Cardiac septum (tissue), 1 donor: Measurements from ENCODE around the gene KCNT1. TPM values are rescaled to one million over a fixed set of nuclear protein-coding genes. Genes with fewer than 3 reads are reported as not detected.

ENCODE experiments used
- DNase-seq: peaks from one replicate; pipeline ENCODE4 v3.0.0-alpha.2; 2020; ENCODE audit warnings: low spot score
- intact Hi-C: fragments of 100-400 bp; cut with DNase I; formaldehyde crosslinking; loops from one replicate; pipeline ENCODE4 v1.14.0; 2022
- total RNA-seq: library from RNA; stranded (reverse); fragmentation: NEBNext Ultra II Directional; extraction: Animal tissue kit (Norgen Biotek cat#: 25700); gene quantifications from one replicate; pipeline ENCODE4 v1.2.1, GENCODE V29; 2021
- donor health status: DM: no; HTN: no; CAD: no.

Gene KCNT1
- total RNA-seq, 1 donor from 2014 or later = 1.2 TPM

DNA sequence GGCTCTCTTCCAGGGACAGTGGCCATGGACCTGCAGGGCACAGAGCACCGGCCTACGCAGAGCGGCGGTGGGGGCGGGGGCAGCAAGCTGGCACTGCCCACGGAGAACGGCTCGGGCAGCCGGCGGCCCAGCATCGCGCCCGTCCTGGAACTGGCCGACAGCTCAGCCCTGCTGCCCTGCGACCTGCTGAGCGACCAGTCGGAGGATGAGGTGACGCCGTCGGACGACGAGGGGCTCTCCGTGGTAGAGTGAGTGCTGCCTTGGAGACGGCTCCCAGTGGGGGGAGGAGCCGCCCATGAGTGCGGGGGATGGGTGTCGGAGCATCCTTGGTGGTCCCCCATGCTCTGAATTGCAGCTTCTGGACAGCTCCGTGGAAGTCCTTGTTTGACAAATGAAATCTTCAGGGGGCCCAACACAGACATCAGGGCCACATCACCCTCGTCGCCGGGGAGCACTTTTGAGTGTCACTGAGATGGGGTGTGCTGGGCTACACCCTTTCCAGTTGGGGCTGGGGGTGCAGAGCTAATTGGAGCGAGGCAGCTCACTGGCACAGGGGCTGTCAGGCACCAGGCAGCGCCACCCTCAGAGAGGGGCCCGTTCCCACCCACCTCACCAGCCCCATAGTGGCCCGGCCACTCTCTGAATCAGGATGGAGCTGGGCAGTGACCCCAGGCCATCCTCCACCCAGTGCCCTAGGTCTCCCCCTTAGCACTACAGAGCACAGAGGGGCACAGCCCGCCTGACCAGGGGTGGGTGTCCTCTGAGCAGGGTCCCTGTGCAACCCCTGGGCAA lies 70.9 kb downstream of the KCNT1 start:
- intact Hi-C loops = no loop called here

GRCh38 chr9:135773530-135774238 lies 71.7 kb downstream of the KCNT1 start:
- intact Hi-C loops = no loop called here
- DNase-seq = no peak

More for the DNA sequence above, 70.9 kb downstream of the KCNT1 start:
- no peak for DNase-seq

- intact Hi-C loops = no loop called here
Measured at GRCh38 chr9:135774239-135774747, 72.3 kb downstream of the KCNT1 start.

GRCh38 chr9:135774794-135775525 lies 73.0 kb downstream of the KCNT1 start:
- DNase-seq = no peak
- intact Hi-C loops = no loop called here

More at GRCh38 chr9:135774239-135774747, 72.3 kb downstream of the KCNT1 start:
- DNase-seq = no peak

DNA sequence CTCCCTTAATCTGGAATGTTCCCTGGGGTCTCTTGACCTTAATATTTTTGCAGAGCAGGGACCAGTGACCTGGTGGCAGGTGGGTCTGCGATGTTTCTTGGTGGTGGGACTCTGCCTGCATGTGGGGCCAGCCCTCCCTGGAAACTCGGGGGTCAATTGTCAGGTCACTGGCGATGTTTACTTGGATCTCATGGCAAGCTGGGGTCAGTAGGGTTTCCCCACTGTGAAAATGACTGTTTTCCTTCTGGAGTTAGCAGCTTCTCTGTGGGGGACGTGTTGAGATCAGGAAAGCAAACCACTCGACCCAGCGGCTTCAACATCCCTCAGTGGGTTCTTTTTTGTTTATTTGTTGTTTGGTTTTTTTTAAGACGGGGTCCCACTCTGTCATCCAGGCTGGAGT lies 73.9 kb downstream of the KCNT1 start:
- no peak for DNase-seq
- intact Hi-C loops = no loop called here

DNA sequence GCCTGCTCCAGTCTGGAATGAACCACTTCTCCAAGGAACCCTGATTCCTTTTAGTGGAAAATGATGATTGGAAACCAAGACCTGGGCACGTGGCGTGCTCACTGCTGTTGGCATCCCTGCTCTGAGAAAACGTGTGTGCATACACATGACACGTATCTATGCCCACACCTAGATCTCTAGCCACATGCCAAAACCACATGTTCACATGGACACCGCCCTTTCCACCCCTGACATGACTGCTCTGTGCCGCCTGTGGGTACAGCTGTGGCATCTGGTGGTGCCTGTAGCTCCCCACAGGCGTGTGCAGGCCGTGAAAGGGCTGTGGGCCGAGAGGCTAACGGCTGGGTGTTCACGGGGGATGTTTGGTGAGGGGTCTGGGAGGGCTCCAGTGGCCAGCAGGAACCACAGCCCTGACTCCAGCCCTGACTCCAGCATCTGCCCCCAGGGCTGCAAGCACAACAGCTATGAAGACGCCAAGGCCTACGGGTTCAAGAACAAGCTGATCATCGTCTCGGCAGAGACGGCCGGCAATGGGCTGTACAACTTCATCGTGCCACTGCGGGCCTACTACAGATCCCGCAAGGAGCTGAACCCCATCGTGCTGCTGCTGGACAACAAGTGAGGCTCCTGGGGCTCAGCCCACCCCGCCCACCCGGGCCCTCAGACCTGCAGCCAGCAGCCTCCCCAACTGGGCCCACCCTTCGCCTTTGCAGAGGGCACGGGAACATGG lies 75.1 kb downstream of the KCNT1 start:
- DNase-seq = no peak
- intact Hi-C loops = no loop called here

DNA sequence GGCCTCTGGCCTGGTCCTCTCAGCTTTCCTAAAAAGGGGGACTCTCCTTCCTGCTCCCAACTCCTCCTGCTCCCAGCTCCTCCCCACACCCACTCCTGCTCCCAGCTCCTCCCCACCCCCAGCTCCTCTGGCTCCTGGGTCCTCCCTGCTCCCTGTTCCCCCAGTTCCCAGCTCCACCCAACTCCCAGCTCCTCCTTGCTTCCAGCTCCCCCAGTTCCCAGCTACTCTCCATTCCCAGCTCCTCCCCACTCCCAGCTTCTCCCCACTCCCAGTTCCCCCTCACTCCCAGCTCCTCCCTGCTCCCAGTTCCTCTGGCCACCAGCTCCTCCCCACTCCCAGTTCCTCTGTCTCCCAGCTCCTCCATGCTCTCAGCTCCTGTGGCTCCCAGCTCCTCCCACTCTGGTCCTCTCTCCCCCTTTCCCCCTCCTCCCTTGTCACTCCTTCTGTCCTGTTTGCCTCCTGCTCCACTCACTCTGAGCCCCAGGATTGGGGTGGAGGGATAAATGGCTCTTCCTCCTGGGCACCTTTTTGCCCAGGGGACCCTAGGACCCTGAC lies 75.7 kb downstream of the KCNT1 start:
- DNase-seq = no peak
- intact Hi-C loops = no loop called here

DNA sequence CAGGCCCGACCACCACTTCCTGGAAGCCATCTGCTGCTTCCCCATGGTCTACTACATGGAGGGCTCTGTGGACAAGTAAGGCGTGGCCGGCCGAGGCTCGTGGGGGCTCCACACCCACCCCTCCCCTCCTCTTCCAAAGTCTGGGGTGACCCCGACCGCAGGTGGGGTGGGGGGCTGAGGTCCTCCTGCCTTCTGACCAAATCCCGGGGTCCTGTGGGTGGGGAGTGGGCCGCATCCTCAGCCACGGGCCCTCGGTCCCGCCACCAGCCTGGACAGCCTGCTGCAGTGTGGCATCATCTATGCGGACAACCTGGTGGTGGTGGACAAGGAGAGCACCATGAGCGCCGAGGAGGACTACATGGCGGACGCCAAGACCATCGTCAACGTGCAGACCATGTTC lies 76.4 kb downstream of the KCNT1 start:
- DNase-seq = no peak
- intact Hi-C loops = no loop called here

DNA sequence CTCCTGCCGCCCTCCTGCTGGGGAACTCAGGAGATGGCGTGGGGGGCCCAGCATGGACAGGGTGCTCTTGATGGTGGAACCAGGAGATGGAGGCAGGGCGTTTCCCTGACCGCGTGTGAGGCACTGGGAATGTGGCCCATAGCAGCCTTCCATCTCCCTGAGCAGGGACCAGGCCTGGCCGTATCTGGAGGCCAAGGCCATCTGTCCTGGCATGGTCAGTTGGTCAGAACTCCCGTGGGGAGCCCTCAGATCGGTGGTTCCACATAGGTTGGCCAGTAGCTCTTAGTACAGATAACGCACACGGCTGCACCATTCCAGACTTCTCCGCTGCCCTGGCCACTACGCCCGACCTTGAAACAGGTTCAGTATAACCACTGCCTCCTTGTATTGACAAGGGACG lies 77.6 kb downstream of the KCNT1 start:
- intact Hi-C loops = no loop called here

DNA sequence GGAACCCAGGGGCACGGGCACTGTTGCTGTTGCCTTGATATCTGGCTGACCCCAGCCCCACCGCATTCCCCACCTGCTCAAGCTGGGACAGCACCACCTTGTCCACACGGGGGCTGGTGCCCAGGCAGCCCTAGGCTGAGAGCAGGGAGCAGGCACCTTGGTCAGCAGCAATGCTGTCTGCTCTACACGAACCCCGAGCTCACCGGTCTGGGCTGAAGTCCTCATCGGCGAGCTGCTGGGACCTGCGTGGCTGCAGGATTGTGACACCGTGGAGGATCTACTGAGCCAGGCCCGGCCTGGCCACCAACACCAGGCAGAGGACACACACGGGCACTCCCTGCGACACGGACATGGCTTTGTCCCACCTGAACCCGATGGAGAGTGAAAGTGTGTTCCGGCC lies 78.1 kb downstream of the KCNT1 start:
- no peak for DNase-seq
- intact Hi-C loops = no loop called here

More for the DNA sequence above, 77.6 kb downstream of the KCNT1 start:
- no peak for DNase-seq

- DNase-seq = no peak
- intact Hi-C loops = no loop called here
Measured at GRCh38 chr9:135780626-135781025, 78.6 kb downstream of the KCNT1 start.

- DNase-seq = no peak
- intact Hi-C loops = no loop called here
Measured at GRCh38 chr9:135782946-135783345, 81.0 kb downstream of the KCNT1 start.

DNA sequence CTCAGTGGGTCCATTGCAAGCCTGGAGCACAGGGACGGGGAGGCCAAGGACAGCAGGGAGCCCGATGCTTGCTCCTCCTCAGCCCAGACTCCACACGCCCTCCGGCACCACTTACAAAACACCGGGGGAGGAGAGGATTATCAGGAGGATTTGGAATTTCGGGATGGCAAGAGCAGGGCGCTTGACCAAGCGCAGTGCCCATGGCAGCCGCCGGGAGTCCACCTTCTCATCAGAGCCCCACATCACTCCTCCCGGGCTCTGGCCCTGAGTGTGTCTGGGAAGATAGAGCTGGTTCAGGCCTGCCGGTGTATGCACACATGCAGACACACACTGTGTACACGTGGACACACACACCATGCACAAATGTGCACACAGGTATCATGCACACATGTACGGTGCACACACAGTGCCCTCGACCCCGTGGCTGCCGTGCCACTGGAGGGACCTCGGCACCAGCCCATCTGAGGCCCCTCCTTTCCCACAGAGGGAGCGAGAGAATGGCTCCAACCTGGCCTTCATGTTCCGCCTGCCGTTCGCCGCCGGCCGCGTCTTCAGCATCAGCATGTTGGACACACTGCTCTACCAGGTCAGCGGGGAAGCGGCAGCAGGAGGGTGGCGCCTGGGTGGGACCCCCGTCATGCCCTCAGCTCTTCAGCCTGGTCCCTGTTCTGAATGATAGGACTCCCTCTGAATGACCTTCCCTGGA lies 81.7 kb downstream of the KCNT1 start:
- intact Hi-C loops = no loop called here

GRCh38 chr9:135785013-135785575 lies 83.1 kb downstream of the KCNT1 start:
- intact Hi-C loops = no loop called here

More for the DNA sequence above, 81.7 kb downstream of the KCNT1 start:
- no peak for DNase-seq

DNA sequence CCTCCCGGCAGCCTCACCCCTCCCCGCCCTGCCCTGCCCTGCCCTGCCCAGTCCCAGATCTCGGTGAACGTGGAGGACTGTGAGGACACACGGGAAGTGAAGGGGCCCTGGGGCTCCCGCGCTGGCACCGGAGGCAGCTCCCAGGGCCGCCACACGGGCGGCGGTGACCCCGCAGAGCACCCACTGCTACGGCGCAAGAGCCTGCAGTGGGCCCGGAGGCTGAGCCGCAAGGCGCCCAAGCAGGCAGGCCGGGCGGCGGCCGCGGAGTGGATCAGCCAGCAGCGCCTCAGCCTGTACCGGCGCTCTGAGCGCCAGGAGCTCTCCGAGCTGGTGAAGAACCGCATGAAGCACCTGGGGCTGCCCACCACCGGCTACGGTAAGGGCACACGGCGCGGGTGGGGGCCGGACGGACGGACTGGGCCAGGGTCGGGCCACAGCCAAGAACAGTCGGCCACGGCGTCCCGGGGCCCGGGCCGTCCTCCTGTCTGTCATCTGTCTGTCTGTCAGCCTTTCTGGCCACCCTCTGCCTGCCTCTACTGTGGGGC lies 84.2 kb downstream of the KCNT1 start:
- intact Hi-C loops = no loop called here
- DNase-seq = no peak

More at GRCh38 chr9:135785013-135785575, 83.1 kb downstream of the KCNT1 start:
- DNase-seq = no peak

DNA sequence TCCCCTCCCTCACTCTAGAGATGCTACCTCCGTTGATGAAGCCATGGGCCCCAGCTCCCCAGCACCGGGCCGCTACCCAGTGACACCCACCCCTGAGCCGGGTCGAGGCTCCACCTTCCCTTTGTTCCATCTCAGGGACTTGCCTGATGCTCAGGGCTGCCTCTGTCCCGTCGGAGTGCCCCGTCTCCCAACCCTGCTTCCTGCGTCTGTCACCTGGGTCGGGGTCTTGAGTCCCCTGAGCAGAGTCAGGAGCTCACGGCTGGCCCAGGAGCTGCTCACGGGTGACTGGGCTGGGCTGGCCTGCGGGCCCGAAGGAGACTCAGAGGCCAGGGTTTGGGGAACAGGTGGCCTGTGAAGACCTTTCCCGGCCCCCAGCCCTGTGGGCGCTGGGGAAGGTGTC lies 85.3 kb downstream of the KCNT1 start:
- no peak for DNase-seq
- intact Hi-C loops = no loop called here

DNA sequence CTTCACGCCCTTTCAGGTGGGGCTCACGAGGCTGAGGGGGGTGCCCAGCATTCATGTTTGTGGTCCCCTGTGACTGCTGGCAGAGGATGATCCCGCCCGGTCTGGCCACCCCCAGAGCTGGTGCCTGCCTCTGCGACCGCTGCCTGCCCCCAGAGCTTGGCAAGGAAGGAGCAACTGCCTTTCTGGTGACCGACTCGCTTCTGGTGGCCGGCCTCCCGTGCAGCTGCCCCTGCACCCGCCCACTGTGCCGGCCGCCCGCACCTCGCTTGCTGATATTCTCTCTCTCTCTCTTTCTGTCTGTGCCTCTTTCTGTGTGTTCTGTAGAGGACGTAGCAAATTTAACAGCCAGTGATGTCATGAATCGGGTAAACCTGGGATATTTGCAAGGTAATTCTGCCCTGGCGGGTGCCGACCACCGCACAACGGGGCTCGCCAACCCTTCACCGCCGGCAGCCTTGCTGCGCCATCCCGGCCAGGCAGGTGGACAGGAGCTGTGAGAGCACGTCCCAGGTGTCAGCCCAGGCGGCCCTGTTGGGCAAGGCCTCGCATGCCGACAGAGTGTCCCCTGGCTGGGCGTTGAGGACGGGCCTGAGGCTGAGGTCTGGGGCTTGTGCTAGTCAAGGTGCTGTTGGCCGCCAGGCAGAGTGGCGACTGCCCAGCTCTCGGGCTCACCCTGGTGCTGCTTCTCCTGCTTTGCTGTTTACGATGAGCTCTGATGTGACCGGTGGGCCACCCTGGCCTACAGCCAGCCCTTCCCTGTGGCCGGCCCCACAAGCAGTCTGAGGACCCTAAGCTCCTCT lies 86.0 kb downstream of the KCNT1 start:
- intact Hi-C loops = no loop called here
- no peak for DNase-seq
